PC-3 (cell line): ENCODE results near the gene TADA2A.

ENCODE experiments used
- CTCF ChIP-seq: fragments of 300-600 bp; sonication (generic); conservative IDR thresholded peaks from 2 replicates; pipeline ENCODE4 v1.5.1; 2017; ENCODE audit warnings: antibody characterized with exemption, low read depth, mild to moderate bottlenecking, low read length
- EZH2 ChIP-seq: fragments of 300-600 bp; sonication (generic); IDR thresholded peaks from one replicate; pipeline ENCODE4 v1.6.1; 2017; ENCODE audit warnings: antibody characterized with exemption, mild to moderate bottlenecking, low read length; ENCODE audit not compliant: unreplicated experiment
- EZH2phosphoT487 ChIP-seq: fragments of 300-600 bp; sonication (generic); IDR thresholded peaks from 2 replicates; pipeline ENCODE4 v1.6.1; 2018; ENCODE audit warnings: mild to moderate bottlenecking, antibody characterized with exemption, low read length, borderline replicate concordance

- TF ChIP-seq CTCF (no peak), EZH2phosphoT487 (no peak), EZH2 (no peak)
Observed at GRCh38 chr17:37510056-37510455, 103.4 kb downstream of the TADA2A start.
